ENCODE data around the gene NUP214.
A peak's percentile ranks its signal among the peaks of the same experiment; 100 is the strongest.
"Not testable (repeated sequence)": the region's sequence is repeated elsewhere in the genome, so short reads cannot be mapped to it uniquely, and the experiment has no call there.

NUP214 gene

GRCh38 chr9:131257266-131258025, 132.1 kb downstream of the NUP214 start:
- DNase-seq (ENCODE audit: insufficient read length, low spot score) (no peak), FAIRE-seq (no peak)

- DNase-seq (ENCODE audit: insufficient read length, low spot score): no peak
- no peak for FAIRE-seq
Observed at GRCh38 chr9:131258186-131258585, 132.8 kb downstream of the NUP214 start.

GRCh38 chr9:131258698-131259431, 133.5 kb downstream of the NUP214 start:
- no peak for FAIRE-seq
- no peak for DNase-seq (ENCODE audit: insufficient read length, low spot score)

- DNase-seq (ENCODE audit: insufficient read length, low spot score) (no peak), FAIRE-seq (no peak)
Observed at GRCh38 chr9:131259432-131259898, 134.1 kb downstream of the NUP214 start.

GRCh38 chr9:131259916-131260597, 134.7 kb downstream of the NUP214 start:
- DNase-seq (ENCODE audit: insufficient read length, low spot score) (no peak), FAIRE-seq (no peak)

- DNase-seq (ENCODE audit: insufficient read length, low spot score): no peak
- FAIRE-seq: no peak
Observed at GRCh38 chr9:131260751-131261452, 135.5 kb downstream of the NUP214 start.

GRCh38 chr9:131262327-131263032, 137.1 kb downstream of the NUP214 start:
- FAIRE-seq (peak; percentile 97), DNase-seq (ENCODE audit: insufficient read length, low spot score) (no peak)

GRCh38 chr9:131263033-131263343, 137.6 kb downstream of the NUP214 start:
- not testable (repeated sequence) for FAIRE-seq; DNase-seq (ENCODE audit: insufficient read length, low spot score)

- DNase-seq (ENCODE audit: insufficient read length, low spot score) (no peak), FAIRE-seq (no peak)
Observed at GRCh38 chr9:131263701-131264100, 138.3 kb downstream of the NUP214 start.

GRCh38 chr9:131264231-131264630, 138.8 kb downstream of the NUP214 start:
- FAIRE-seq (no peak), DNase-seq (ENCODE audit: insufficient read length, low spot score) (no peak)

- DNase-seq (ENCODE audit: insufficient read length, low spot score) (no peak), FAIRE-seq (no peak)
Observed at GRCh38 chr9:131266266-131267229, 141.2 kb downstream of the NUP214 start.

- DNase-seq (ENCODE audit: insufficient read length, low spot score) (no peak), FAIRE-seq (no peak)
Observed at GRCh38 chr9:131270171-131271015, 145.0 kb downstream of the NUP214 start.

GRCh38 chr9:131271016-131271273, 145.6 kb downstream of the NUP214 start:
- FAIRE-seq; DNase-seq (ENCODE audit: insufficient read length, low spot score): not testable (repeated sequence)

GRCh38 chr9:131271506-131271931, 146.1 kb downstream of the NUP214 start:
- FAIRE-seq (no peak), DNase-seq (ENCODE audit: insufficient read length, low spot score) (no peak)

GRCh38 chr9:131272212-131272611, 146.8 kb downstream of the NUP214 start:
- peak; percentile 14 for FAIRE-seq

GRCh38 chr9:131273146-131273855, 147.9 kb downstream of the NUP214 start:
- no peak for DNase-seq (ENCODE audit: insufficient read length, low spot score)
- FAIRE-seq: peak; percentile 79

More at GRCh38 chr9:131272212-131272611, 146.8 kb downstream of the NUP214 start:
- no peak for DNase-seq (ENCODE audit: insufficient read length, low spot score)

- no peak for DNase-seq (ENCODE audit: insufficient read length, low spot score)
- peak; percentile 78 for FAIRE-seq
Observed at GRCh38 chr9:131273856-131274673, 148.7 kb downstream of the NUP214 start.
